Kidney tubule cell (primary cell): ENCODE data around the gene CPA2.

Source experiments
- DNase-seq: peaks from one replicate; pipeline ENCODE4 v3.0.0-alpha.2; 2018; ENCODE audit warnings: low spot score

CPA2 gene

DNA sequence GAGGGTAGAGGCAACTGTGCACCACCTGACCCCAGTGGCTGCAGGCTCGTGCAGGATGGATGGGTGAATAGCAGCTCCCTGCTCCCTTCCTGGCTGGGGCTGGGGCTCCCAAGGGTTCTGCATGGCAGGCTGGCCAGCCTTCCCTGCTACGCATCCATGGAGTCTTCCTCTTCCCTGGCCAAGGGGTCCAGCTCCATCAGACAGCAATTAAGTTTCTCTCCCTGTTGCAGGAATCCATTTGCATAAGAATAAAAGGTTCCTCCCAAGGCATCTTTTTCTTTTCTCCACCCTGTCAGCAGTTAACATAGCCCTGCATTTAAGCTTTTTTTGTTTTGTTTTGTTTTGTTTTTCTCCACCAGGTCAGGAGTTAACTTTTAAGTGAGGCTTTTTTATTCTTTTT, 10.0 kb upstream of the CPA2 start:
- DNase-seq, result no peak

DNA sequence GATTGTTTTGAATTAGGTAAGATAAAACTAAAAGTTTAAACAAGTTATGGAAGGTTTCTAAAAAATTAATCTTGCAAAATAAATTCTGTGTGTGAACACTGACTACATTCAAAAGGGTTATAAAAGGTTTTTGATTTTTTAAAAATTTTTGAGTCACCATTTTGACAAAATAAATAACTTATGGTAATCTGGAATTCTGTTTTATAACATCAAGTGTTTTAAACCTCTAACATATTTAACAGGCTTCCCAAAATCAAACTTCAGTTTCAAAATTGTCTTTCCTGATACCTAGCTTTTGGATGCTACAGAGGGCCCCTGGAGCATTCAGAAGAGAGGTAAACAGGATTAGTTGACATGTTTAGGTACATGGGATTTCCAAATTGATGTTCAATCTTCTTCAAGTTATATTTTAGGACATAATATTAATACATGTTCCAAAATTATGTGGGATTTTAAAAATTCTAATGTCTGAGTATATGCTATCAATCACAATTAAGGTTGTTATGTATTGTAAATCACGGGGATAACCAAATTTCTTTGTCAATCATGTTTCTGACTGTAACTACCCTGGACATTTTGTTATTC, 8.1 kb upstream of the CPA2 start:
- DNase-seq, result no peak

DNA sequence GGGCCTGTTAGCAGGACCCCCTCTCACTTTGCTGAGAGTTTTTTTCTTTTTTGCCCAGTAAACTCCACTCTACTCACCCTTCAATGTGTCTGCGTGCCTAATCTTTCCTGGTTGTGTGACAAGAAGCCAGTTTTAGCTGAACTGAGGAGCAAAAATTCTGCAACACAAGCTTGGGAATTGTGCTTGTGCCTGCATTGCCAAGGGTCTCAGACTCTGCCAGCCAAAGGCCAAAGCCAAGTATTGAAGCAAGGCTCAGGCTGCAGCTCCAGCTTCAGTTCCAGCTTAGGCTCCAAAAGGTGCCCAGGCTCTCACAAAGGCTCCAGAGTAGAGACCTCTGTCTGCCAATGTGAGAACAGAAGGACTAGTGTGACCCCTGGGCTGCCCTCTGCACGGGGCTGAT, 4.2 kb upstream of the CPA2 start:
- no peak for DNase-seq

DNA sequence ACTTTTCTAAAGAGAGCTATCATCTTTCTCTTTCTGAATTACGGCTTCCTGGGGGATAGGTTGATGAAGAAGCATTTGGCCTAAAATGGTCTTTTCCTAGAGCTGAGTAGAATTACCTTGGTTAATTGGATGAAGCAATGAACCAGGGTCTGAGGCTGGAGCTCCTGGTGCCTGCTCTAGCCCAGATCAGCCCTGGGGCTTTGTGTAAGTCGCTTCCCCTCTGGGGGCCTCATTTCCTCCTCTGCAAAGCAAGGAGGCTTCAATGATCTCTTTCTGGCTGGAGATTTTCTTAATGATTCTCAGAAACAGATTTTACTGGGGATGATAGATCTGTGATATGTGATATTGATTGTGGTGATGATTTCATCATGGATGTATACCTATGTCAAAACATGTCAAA, 3.5 kb upstream of the CPA2 start:
- no peak for DNase-seq

DNA sequence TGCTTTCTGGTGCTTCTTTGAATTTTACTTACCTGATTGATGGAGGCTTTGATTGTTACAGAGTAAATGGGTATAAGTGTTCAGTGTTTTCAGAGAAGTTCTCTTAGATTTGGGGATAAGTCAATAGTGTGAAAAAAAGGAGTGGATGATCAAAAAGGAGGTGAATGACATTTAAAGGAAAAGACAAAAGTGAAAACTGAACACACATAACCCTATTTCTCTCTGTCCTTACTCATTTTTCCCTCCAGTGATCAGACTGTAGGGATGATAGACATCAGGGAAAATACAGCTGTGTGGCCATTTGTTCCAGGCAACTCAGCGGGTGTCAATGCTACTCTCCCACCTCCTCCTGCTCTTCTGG, 278 bp downstream of the CPA2 start:
- no peak for DNase-seq

DNA sequence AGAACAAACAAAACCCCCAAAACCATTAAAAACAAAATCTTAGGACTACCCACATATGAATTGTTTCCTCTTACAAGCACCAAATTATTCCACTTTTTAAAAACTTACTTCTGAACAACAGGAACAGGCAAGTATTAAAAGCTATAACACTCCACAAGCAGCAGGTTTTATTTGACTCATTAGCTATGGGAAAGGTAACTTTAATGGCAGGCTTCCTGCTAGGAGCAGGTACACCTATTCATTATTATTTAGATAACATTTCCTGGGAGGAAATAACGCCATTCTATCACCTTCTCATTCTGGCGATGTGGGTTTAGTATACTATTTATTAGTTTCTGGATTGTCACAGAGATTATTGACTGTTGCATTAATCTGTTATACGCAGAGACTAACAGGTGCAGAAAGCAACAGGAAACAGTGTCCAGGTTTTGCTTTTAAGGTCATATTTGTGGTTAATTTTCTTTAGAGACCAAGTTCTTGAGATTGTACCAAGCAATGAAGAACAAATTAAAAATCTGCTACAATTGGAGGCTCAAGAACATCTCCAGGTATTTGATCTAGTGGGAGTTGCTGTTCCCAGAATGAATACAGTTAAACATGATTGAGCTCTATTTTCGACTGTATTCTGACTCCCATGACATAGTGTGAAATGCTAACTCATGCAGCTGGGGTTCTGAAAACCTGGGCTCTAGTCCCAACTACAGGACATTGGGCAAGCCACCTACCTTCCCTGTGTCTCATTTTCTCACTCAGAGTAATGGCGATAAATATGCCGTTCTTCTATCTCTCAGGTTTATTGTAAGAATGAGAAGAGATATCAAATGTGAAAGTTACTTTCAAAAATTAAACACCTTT, 2.0 kb downstream of the CPA2 start:
- no peak for DNase-seq

DNA sequence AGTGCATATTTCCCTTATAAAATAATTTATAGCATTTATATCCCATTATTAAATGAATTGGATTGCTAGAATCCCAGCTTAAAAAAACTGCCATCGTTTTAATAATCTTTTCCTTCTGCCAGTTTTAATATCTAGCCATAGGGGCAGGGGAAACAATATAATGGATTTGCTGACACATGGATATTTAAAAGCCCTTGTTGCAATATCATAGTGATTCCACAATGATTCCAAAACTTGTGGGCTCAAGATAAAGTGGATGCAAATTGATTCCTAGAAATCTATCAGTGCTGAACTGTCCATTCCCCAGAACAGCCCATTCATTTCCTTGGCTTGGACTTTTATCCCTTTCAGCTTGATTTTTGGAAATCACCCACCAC, 2.6 kb downstream of the CPA2 start:
- DNase-seq, result no peak

DNA sequence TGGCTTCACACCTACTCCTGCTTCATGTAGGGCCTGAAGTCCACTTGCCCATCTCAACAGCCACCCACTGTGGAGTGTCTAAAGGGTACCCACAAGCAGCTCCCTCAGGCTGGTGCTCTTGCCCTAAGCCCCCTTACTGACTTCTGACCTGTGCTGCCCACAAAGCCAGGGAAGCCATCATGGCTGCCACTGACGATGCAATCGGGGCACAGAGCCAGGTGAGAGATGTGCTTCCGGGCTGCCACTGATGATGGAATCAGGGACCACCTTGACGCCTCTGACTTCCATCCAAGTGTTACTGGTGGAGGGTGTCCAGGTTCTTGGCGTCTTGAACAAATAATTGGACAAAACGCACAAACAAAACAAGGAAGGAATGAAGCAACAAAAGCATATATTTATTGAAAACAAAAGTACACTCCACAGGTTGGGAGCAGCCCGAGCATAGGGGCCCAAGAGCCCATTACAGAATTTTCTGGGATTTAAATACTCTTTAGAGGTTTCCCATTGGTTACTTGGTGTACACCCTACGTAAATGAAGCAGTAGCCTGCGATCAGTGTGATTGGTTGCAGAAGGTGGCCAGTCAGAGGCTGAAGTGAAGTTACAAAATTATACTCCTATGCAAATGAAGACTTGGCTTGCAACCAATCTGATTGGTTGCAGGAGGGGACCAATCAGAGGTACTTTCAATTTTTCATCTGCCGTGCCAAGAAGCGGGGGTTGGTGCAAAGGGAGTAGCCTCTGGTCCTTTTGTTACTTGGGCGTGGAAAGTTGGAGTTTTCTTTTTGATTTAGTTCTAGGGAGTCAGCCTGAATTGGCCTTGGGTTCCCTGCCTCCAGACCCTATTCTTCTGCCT, 4.5 kb downstream of the CPA2 start:
- no peak for DNase-seq

DNA sequence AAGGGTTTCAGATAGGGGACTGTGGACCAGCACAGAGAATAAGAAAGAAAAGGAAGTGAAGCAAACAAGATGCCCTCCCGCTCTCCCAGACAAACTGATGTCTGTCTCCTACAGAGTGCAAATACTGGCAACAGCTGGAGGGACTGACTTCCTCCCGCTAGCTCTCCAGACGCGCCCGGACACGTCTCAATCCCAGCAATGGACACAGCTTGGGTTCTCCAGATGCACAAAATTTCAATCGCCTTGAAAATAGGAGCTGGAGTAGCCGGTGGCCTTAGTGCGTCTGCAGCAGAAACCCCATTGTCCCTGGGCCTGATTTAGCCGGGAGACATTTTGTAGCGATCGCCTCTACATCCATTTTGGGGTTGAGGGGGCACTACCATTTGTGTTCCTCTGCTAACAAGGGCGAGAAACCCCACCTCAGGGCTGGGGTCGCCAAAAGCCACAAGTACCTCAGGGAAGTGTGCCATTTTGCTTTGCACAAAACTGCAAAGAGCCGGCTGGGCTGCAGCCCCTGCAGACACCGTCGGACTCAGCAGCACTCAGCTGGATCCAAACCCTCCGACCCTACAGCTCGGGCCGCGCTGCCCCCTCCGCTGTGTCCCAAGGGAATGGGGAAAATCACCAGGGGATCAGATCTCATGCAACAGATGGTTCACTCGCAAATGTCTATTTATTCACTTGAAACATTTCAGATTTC, 5.9 kb downstream of the CPA2 start:
- no peak for DNase-seq

DNA sequence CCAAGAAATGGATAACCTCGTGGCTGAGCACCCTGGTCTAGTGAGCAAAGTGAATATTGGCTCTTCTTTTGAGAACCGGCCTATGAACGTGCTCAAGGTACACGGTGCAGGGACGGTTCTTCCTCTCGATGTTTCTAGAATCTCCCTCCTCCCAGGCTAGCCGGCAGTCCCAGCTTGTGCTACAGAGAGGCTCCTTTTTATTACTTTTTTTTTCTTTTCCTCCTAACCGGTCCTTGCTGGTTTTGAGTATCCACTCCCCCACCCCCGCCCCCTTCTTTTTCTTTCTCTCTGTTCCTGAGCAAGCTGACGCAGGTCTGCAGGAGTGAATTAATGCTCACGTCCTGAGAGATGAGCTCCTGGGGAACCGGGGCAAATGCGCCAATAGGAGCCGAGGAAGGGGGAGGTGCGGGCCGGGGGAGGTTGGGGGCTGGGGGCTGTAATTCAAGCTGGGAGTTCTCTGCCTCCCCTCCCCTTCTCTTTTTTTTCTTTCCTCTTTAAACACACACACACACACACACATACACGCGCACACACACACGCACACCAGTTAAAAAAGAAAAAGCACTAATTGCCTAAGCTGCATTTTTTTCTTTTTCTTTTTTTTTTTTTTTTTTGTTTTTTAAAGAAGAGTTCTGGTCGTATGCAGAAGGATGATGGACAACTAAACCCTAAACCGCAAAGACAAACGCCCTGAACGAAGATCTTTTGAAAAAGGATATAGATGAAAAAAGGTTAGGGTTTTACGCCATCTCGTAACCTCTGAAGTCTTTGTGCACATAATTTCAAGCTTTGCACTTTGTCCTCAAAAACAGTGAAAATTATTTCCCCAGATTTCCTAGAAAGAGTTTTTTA, 6.6 kb downstream of the CPA2 start:
- DNase-seq, result no peak

DNA sequence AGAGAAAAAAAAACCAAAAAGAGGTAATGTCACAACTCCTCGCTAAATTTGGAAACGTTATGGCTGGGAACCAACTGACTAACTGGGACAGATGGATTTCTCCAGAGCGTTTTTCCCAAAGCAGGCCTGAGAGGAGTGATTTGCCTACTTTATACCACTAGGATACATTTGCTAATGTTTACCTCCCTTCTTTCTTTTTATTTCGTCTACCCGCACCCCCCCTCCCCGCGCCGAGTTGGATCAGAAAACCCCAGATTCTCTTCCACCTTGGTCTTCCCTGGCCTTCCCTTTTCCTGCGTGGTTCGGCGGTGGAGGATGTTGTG, 7.2 kb downstream of the CPA2 start:
- DNase-seq, result no peak

DNA sequence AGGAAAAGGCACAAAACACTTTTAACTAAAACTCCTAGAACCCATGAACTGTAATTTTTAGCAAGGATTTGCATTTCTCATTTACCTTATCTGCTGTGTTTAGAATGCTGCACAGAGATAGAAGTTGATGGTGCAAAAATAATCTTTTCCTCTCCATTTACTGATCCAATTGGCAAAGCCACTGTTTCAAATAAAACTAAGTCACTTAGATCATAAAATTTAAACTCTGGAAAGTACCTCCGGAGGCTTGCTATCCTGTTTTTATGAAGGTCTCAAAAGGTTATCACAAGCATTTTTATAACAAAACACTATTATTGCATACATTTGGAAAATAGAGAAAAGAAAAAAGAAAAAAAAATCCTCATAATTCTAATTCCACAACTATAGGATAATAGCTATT, 7.6 kb downstream of the CPA2 start:
- DNase-seq, result no peak

DNA sequence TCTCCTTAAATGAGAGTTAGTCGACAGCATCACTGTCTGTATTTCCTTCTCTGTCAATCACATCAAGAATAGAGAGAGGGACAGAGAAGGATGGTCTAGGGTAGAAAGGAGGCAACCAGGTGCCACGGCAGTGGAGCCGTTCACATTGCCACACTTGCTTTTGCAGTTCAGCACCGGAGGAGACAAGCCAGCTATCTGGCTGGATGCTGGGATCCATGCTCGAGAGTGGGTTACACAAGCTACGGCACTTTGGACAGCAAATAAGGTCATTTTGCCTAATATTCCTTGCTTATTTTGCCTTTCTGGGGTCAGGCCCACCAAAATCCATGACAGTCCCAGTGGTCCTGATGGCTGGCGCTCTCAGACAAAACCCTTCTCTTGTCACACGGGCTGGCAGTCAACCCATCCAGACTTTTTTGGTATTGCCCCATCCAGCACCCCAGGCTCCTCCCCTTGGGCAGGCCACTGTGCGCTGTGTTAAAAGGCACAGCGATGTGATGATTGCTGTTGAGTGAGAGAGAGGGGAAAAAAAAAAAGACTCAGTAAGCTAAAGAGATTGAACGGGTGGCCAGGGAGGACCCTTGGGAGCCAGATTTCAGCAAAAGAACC, 8.4 kb downstream of the CPA2 start:
- DNase-seq, result no peak

DNA sequence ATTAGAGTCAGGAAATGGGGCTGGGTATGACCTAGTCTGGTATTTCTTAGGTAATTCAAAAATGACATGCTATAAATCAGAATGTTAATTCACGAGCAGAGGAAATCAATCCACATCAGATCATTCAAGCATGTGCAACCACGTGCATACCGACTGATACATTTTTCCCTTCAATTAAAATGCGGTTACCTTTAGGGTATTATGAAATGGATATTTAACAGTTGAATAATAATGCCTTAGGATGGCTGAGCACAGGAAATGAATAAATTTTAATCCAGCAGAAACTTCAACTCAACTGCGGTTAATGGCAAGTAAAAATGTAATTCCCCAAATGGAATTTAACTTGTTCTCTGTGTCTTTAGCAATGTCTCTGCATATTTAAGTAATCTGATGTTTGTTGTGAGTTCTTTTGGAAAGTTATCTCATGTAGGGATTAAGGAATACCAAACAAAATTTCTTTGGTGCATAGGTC, 9.2 kb downstream of the CPA2 start:
- peak; percentile 34 for DNase-seq

DNA sequence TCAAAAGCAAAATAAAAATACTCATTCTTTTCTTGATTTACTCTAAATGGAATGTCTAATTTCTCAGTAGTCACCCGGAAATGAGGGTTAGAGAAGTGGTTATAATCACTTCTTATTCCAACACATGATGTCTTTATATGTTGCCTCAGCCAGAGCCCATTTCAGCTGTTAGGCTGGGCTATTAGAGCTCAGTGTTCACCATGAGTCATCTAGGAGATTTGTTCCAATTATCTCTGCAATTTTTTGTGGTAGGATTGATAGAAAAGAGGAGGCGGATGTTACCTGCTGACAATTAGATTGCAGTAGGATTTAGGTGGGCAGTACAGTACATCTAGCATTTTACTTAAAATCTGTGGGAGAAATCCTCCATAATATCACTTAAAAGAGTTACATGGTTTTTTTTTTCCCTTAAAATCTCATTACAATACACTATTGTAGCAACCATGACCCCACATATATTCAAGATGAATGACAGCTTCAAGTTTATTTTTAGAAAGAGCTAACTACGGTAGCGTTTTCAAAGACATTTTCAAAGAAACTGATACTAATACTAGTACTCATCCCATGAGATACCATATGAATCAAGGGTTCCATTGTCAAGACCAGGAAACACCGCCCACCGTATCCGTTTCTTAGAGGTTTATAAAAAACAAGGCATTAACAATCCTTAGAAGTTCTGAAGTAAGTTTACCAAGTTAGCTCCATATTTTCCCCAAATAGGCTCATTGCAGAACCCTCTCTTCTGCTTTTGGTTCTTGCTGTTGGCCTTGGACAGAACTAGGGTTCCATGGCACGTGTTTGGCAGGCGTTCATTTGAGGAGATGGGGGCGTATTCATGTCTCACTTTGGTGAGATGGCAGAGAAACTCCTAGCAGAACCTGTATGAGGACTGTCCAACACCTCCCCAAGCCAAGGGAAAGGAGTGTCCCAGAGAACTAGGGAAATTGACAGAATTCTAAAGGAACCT, 10.4 kb downstream of the CPA2 start:
- DNase-seq, result no peak

DNA sequence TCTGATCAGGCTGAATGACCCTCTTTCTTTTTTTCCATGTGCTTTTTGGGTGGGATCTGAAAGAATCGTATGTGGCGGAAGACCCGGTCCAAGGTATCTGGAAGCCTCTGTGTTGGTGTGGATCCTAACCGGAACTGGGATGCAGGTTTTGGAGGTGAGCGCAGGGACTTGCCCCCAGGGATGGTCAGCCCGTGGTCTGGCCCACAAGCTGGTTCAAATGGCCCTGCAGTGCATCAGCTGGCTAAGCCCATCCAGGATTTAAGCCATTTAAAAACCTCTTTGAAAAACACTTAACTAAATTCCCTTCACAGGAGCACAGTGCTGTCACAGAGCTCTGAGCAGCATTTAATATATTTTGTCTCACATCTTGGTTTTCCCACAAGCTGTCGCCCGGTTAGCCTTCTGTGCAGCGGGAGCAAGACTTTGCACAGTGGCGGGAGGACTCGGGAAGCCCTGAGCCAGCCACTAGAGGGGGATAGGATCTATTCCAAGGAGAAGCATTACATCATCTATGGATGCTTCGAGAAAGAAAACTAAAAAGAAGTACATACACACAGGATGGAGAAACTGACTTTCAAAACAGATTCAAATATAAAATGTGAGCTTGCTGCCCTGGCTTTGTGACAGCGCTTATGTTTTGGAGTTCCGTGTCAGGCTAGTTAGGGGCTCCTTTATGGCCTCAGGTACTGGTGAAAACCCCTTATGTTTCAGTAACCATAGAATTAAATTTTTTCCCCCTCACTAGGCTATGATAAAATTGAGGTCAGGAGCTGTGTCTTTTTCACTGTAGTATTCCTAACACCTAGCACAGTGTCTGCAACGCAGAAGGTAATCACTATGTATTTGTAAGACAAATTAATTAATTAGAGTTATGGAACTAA, 11.3 kb downstream of the CPA2 start:
- DNase-seq, result peak; percentile 63

DNA sequence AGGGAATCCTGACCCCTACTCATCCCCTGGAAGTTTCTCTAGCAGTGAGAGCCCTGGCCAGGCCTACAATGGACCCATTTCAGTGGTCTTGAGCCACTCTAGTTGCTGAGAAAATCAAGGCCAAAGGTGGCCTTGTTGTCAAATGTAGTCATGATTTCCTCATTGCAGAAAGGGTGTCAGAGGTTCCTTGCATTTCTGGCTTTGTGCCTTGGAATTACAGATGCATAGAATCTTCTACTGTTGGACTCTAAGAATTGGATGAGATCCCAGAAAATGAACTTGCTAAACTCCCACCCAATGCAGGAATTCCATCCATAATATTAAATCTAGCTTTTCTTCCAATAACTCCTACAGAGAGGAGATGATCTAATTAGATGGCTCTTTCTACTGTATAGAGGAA, 12.2 kb downstream of the CPA2 start:
- peak; percentile 24 for DNase-seq

DNA sequence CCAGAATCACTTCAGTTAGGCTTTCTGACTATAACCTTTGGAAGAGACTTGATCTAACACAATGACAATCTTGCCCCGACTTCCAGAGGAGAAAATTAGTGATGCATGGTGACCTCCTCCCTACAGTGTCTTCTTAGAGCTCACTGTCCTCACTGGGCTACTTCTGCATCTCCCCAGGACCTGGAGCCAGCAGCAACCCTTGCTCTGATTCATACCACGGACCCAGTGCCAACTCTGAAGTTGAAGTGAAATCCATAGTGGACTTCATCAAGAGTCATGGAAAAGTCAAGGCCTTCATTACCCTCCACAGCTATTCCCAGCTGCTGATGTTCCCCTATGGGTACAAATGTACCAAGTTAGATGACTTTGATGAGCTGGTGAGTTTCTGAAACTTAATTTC, 12.6 kb downstream of the CPA2 start:
- DNase-seq, result peak; percentile 16

DNA sequence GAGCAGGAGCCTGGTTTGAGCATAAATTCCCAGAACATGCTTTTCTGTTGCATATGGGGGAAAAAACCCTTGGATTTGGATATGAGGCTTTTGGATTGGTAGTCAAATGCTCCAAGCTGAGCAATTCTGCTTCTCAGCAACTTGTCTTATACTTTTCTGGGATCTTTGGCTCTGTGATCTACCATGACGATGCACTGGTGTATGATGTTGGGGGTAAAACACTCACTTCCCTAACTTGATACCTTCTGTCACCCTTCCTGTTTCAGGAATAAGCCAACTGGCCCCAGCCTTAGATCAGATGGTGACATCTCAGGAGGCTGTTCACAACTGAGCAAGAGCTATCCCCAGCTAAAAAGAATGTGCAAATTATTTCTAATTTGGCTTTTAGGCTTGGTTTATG, 13.2 kb downstream of the CPA2 start:
- DNase-seq, result no peak
